ENCODE results near the gene POLR2L.

DNA sequence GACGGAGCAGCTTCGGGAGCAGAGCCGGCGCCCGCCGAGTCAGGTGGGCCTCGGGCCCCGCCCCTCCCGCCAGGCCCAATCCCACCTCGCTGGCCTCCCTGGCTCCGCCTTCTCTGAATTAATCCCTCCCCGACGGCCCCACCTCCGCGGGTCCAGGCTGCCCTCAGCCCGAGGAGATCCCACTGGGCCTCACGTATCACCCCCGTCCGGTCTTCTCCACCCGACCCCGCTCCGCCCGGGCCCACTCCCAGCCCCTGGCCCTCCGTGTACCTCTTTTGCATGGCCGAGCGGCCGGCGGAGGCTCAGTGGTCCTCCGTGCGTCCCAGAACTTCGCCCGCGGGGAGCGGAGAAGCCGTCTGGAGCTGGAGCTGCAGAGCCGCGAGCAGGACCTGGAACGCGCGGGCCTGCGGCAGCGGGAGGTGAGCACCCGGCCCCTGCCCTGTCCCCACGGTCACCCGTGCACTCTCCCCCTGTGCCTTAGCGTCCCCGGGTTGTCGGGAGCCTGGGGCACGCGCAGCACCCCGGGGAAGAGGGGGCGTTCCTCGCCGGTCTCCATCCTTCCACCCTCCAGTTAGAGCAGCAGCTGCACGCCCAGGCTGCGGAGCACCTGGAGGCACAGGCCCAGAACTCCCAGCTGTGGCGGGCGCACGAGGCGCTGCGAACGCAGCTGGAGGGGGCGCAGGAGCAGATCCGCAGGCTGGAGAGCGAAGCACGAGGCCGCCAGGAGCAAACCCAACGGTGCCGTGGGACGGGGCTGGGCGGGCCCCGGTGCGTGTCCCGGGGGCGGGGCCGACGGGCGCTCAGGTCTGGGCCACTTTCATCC lies 11.8 kb downstream of the POLR2L start:
- TF ChIP-seq EZH2 (IDR thresholded peaks at IDR 0.05; ENCODE audit: borderline replicate concordance, insufficient read depth, low read depth, low read length, poor library complexity, severe bottlenecking), result no peak
- TF ChIP-seq, protein P1, sequence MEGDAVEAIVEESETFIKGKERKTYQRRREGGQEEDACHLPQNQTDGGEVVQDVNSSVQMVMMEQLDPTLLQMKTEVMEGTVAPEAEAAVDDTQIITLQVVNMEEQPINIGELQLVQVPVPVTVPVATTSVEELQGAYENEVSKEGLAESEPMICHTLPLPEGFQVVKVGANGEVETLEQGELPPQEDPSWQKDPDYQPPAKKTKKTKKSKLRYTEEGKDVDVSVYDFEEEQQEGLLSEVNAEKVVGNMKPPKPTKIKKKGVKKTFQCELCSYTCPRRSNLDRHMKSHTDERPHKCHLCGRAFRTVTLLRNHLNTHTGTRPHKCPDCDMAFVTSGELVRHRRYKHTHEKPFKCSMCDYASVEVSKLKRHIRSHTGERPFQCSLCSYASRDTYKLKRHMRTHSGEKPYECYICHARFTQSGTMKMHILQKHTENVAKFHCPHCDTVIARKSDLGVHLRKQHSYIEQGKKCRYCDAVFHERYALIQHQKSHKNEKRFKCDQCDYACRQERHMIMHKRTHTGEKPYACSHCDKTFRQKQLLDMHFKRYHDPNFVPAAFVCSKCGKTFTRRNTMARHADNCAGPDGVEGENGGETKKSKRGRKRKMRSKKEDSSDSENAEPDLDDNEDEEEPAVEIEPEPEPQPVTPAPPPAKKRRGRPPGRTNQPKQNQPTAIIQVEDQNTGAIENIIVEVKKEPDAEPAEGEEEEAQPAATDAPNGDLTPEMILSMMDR (IDR thresholded peaks at IDR 0.05), result no peak
